ENCODE measurements around the gene PPP2R5E.
"Not testable (repeated sequence)": the region's sequence is repeated elsewhere in the genome, so short reads cannot be mapped to it uniquely, and the experiment has no call there.

Gene PPP2R5E

GRCh38 chr14:63378444-63378843, 164.7 kb downstream of the PPP2R5E start:
- TF ChIP-seq CTCF (conservative IDR thresholded peaks at IDR 0.05; ENCODE audit: low read depth, low read length) = no peak
- no peak overlapping the region for H3K4me3 ChIP-seq (ENCODE audit: low read depth, low read length)
- no peak for DNase-seq (ENCODE audit: low read depth)

GRCh38 chr14:63375769-63376168, 167.4 kb downstream of the PPP2R5E start:
- DNase-seq (ENCODE audit: low read depth) = peak; percentile 48
- H3K4me3 ChIP-seq (ENCODE audit: low read depth, low read length) = no peak overlapping the region
- no peak for TF ChIP-seq CTCF (conservative IDR thresholded peaks at IDR 0.05; ENCODE audit: low read depth, low read length)

- not testable (repeated sequence) for H3K4me3 ChIP-seq (ENCODE audit: low read depth, low read length)
- DNase-seq (ENCODE audit: low read depth) = peak; percentile 14
Measured at GRCh38 chr14:63371613-63372012, 171.6 kb downstream of the PPP2R5E start.

- TF ChIP-seq CTCF (conservative IDR thresholded peaks at IDR 0.05; ENCODE audit: low read depth, low read length) = no peak
- H3K4me3 ChIP-seq (ENCODE audit: low read depth, low read length) = no peak overlapping the region
- DNase-seq (ENCODE audit: low read depth) = no peak
Measured at GRCh38 chr14:63371033-63371432, 172.1 kb downstream of the PPP2R5E start.

- DNase-seq (ENCODE audit: low read depth) = no peak
- TF ChIP-seq CTCF (conservative IDR thresholded peaks at IDR 0.05; ENCODE audit: low read depth, low read length) = peak; percentile 23
Measured at GRCh38 chr14:63367742-63368364, 175.3 kb downstream of the PPP2R5E start.

GRCh38 chr14:63362389-63362819, 180.8 kb downstream of the PPP2R5E start:
- TF ChIP-seq CTCF (conservative IDR thresholded peaks at IDR 0.05; ENCODE audit: low read depth, low read length) = no peak
- no peak overlapping the region for H3K4me3 ChIP-seq (ENCODE audit: low read depth, low read length)
- DNase-seq (ENCODE audit: low read depth) = no peak

More at GRCh38 chr14:63367742-63368364, 175.3 kb downstream of the PPP2R5E start:
- H3K4me3 ChIP-seq (ENCODE audit: low read depth, low read length) = no peak overlapping the region

GRCh38 chr14:63361790-63362189, 181.4 kb downstream of the PPP2R5E start:
- DNase-seq (ENCODE audit: low read depth) = no peak
- no peak overlapping the region for H3K4me3 ChIP-seq (ENCODE audit: low read depth, low read length)
- no peak for TF ChIP-seq CTCF (conservative IDR thresholded peaks at IDR 0.05; ENCODE audit: low read depth, low read length)
